Liver (tissue), 3 donors: Measurements from ENCODE around the gene MTERF4.

Source experiments
- ATF3 ChIP-seq: IDR thresholded peaks from 2 replicates; pipeline ENCODE4 v1.6.1; 2016; ENCODE audit warnings: antibody characterized with exemption
- CTCF ChIP-seq: fragments of 150-350 bp; IDR thresholded peaks from 2 replicates; pipeline ENCODE4 v1.5.1; 2017; ENCODE audit warnings: improper control_type of control experiment, low read depth, low read length; ENCODE audit not compliant: missing input control
- EGR1 ChIP-seq, 2 donors: IDR thresholded peaks; 2 replicates each; pipeline ENCODE4 v1.6.1; 2016 to 2018; ENCODE audit warnings: antibody characterized with exemption in 2 of 2, low read depth in 2 of 2
- FOXA1 ChIP-seq: IDR thresholded peaks from 2 replicates; pipeline ENCODE4 v1.6.1; 2016; ENCODE audit warnings: antibody characterized with exemption
- FOXA2 ChIP-seq: IDR thresholded peaks from 2 replicates; pipeline ENCODE4 v1.6.1; 2016; ENCODE audit warnings: antibody characterized with exemption
- GABPA ChIP-seq, 2 donors: IDR thresholded peaks in 1 of 2; conservative IDR thresholded peaks in 1 of 2; 2 replicates each; pipeline ENCODE4 v1.6.1; 2016; ENCODE audit warnings: antibody characterized with exemption in 2 of 2, mild to moderate bottlenecking in 1 of 2, moderate library complexity in 1 of 2
- JUND ChIP-seq, 2 donors: IDR thresholded peaks; 2 replicates each; pipeline ENCODE4 v1.6.1; 2016; ENCODE audit warnings: antibody characterized with exemption in 2 of 2
- MAX ChIP-seq: IDR thresholded peaks from 2 replicates; pipeline ENCODE4 v1.6.1; 2016; ENCODE audit warnings: antibody characterized with exemption
- RAD21 ChIP-seq, 2 donors: IDR thresholded peaks; 2 replicates each; pipeline ENCODE4 v1.6.1; 2016; ENCODE audit warnings: antibody characterized with exemption in 2 of 2, mild to moderate bottlenecking in 2 of 2
- REST ChIP-seq: IDR thresholded peaks from 2 replicates; pipeline ENCODE4 v1.6.1; 2016; ENCODE audit warnings: antibody characterized with exemption, mild to moderate bottlenecking
- RXRA ChIP-seq, 2 donors: IDR thresholded peaks; 2 replicates each; pipeline ENCODE4 v1.6.1; 2017 to 2018; ENCODE audit warnings: antibody characterized with exemption in 2 of 2, mild to moderate bottlenecking in 1 of 2
- SP1 ChIP-seq: IDR thresholded peaks from 2 replicates; pipeline ENCODE4 v1.6.1; 2018; ENCODE audit warnings: antibody characterized with exemption, mild to moderate bottlenecking
- TAF1 ChIP-seq: conservative IDR thresholded peaks from 2 replicates; pipeline ENCODE4 v1.6.1; 2016; ENCODE audit warnings: antibody characterized with exemption, mild to moderate bottlenecking
- donor health status: healthy.
- donor health status: healthy.

- TF ChIP-seq CTCF (no peak), REST (no peak), JUND (IDR thresholded peaks at IDR 0.05) (no peak), TAF1 (no peak), RAD21 (IDR thresholded peaks at IDR 0.05) (no peak), SP1 (no peak), EGR1 (IDR thresholded peaks at IDR 0.05; ENCODE audit: low read depth in 2 of 2) (no peak), ATF3 (no peak), MAX (no peak), GABPA (IDR thresholded peaks at IDR 0.05 in 1 of 2, conservative IDR thresholded peaks at IDR 0.05 in 1 of 2) (no peak), FOXA1 (no peak), RXRA (IDR thresholded peaks at IDR 0.05) (no peak), FOXA2 (no peak)
Observed at GRCh38 chr2:241146286-241146685, 44.2 kb upstream of the MTERF4 start.
